Activated CD8-positive, alpha-beta T cell treated with anti-CD3 and anti-CD28 coated beads, Interleukin-2, amount 10 ng/mL, durations not matched to agents 7 days and 5 days (primary cell): Measurements from ENCODE around the gene TMEM198. TPM values are rescaled to one million over a fixed set of nuclear protein-coding genes. Genes with fewer than 3 reads are reported as not detected.
A peak's percentile ranks its signal among the peaks of the same experiment; 100 is the strongest.

Experiments
- ATAC-seq: fragments of 150-1000 bp; cut with Tn5 transposase; one replicate; pipeline ENCODE4 v1.10.0; 2021; ENCODE audit warnings: moderate library complexity
- CTCF ChIA-PET: fragments of 350-600 bp; sonication (Branson Sonifier 250); formaldehyde crosslinking; loops from one replicate; lab custom pipeline; 2021; ENCODE audit warnings: antibody characterized with exemption; lab: Charles Lee
- POLR2A ChIA-PET: fragments of 350-600 bp; sonication (Branson Sonifier 250); formaldehyde crosslinking; loops from one replicate; lab custom pipeline; 2021; ENCODE audit warnings: antibody characterized with exemption; lab: Charles Lee
- DNase-seq: peaks from one replicate; pipeline ENCODE4 v3.0.0-alpha.2; 2020
- H3K27ac Mint-ChIP-seq: one replicate; pipeline ENCODE4 v1.8.0; 2021; ENCODE audit warnings: mild to moderate bottlenecking, mixed read lengths
- H3K27me3 Mint-ChIP-seq: one replicate; pipeline ENCODE4 v1.8.0; 2021; ENCODE audit warnings: low read depth, mixed read lengths
- H3K36me3 Mint-ChIP-seq: one replicate; pipeline ENCODE4 v1.8.0; 2021; ENCODE audit warnings: low read depth, mixed read lengths
- H3K4me1 Mint-ChIP-seq: one replicate; pipeline ENCODE4 v1.8.0; 2021; ENCODE audit warnings: low read depth, mixed read lengths
- H3K4me3 Mint-ChIP-seq: one replicate; pipeline ENCODE4 v1.8.0; 2021; ENCODE audit warnings: mild to moderate bottlenecking, mixed read lengths
- H3K9me3 Mint-ChIP-seq: one replicate; pipeline ENCODE4 v1.8.0; 2022; ENCODE audit warnings: mixed read lengths; ENCODE audit not compliant: insufficient read depth
- total RNA-seq, 2 experiments: library from RNA; stranded (reverse); gene quantifications; one replicate each; pipeline ENCODE4 v1.2.3, GENCODE V29; 2021

The TMEM198 gene
- total RNA-seq, 2 experiments from 2014 or later, result 0.47 to 0.60 TPM

GRCh38 chr2:219539926-219540678, 3.7 kb upstream of the TMEM198 start:
- DNase-seq (no peak), ATAC-seq (no peak)
- peaks cover 11% of the 10 kb centered on the region for H3K27me3 Mint-ChIP-seq
- peaks cover 25% of the 10 kb centered on the region for H3K4me1 Mint-ChIP-seq
- H3K36me3 Mint-ChIP-seq, result peaks cover 3% of the 10 kb centered on the region
- H3K9me3 Mint-ChIP-seq, result no peaks in the 10 kb centered on the region
- CTCF ChIA-PET, result interaction anchor here (1.0 to 5.9 kb wide), 18 partner anchors 10 to 152 kb away, joined by 3 to 59 read pairs (median 6); partner anchors contain the start of genes DNPEP, GMPPA and STK11IP
- POLR2A ChIA-PET, result no interaction called here
- no peak overlapping the region for H3K27ac Mint-ChIP-seq
- no peak overlapping the region for H3K4me3 Mint-ChIP-seq

GRCh38 chr2:219540784-219541504, 2.9 kb upstream of the TMEM198 start:
- POLR2A ChIA-PET, result no interaction called here
- H3K27me3 Mint-ChIP-seq, result peaks cover 17% of the 10 kb centered on the region

GRCh38 chr2:219541611-219542180, 2.1 kb upstream of the TMEM198 start:
- ChIA-PET POLR2A (no interaction called here), CTCF (interaction anchor here (0.6 to 5.9 kb wide), 47 partner anchors 8 to 246 kb away, joined by 3 to 59 read pairs (median 4); partner anchors contain the start of genes DNPEP, GMPPA and STK11IP)
- peak overlapping the region; percentile 34 for H3K27ac Mint-ChIP-seq

More at GRCh38 chr2:219540784-219541504, 2.9 kb upstream of the TMEM198 start:
- H3K36me3 Mint-ChIP-seq, result peaks cover 3% of the 10 kb centered on the region
- CTCF ChIA-PET, result interaction anchor here (0.6 to 5.9 kb wide), 36 partner anchors 9 to 246 kb away, joined by 3 to 59 read pairs (median 4); partner anchors contain the start of genes DNPEP, GMPPA and STK11IP
- DNase-seq (no peak), ATAC-seq (no peak)
- no peaks in the 10 kb centered on the region for H3K9me3 Mint-ChIP-seq
- peak overlapping the region; percentile 46 for H3K4me3 Mint-ChIP-seq
- no peak overlapping the region for H3K27ac Mint-ChIP-seq
- peaks cover 25% of the 10 kb centered on the region for H3K4me1 Mint-ChIP-seq

GRCh38 chr2:219542931-219543595, 765 bp upstream of the TMEM198 start:
- Mint-ChIP-seq H3K9me3 (no peaks in the 10 kb centered on the region), H3K4me1 (peaks cover 25% of the 10 kb centered on the region), H3K27me3 (peaks cover 24% of the 10 kb centered on the region), H3K27ac (peak overlapping the region; percentile 63), H3K36me3 (peaks cover 3% of the 10 kb centered on the region), H3K4me3 (peak overlapping the region; percentile 73)
- POLR2A ChIA-PET, result interaction anchor here (0.8 kb wide), 1 partner anchor 54 kb away, joined by 4 read pairs; the partner anchor contains the start of gene STK11IP
- ATAC-seq, result peak; percentile 56
- DNase-seq, result peak; percentile 27
- CTCF ChIA-PET, result interaction anchor here (1.0 to 5.9 kb wide), 12 partner anchors 9 to 155 kb away, joined by 3 to 39 read pairs (median 6); partner anchors contain the start of genes DNPEP and STK11IP

More at GRCh38 chr2:219541611-219542180, 2.1 kb upstream of the TMEM198 start:
- Mint-ChIP-seq H3K4me3 (peak overlapping the region; percentile 46), H3K4me1 (peaks cover 25% of the 10 kb centered on the region), H3K9me3 (no peaks in the 10 kb centered on the region), H3K36me3 (peaks cover 3% of the 10 kb centered on the region), H3K27me3 (peaks cover 22% of the 10 kb centered on the region)
- peak; percentile 88 for DNase-seq
- ATAC-seq, result peak; percentile 62

GRCh38 chr2:219544567-219544966, 739 bp downstream of the TMEM198 start:
- peak overlapping the region; percentile 69 for H3K27ac Mint-ChIP-seq
- H3K4me3 Mint-ChIP-seq, result peak overlapping the region; percentile 69
- peaks cover 24% of the 10 kb centered on the region for H3K27me3 Mint-ChIP-seq
- ATAC-seq (no peak), DNase-seq (no peak)
- no peaks in the 10 kb centered on the region for H3K9me3 Mint-ChIP-seq
- CTCF ChIA-PET, result interaction anchor here (1.1 to 5.9 kb wide), 4 partner anchors 8 to 97 kb away, joined by 4 to 39 read pairs (median 14); no protein-coding TSS in a partner anchor
- no peaks in the 10 kb centered on the region for H3K36me3 Mint-ChIP-seq
- H3K4me1 Mint-ChIP-seq, result peaks cover 25% of the 10 kb centered on the region
- POLR2A ChIA-PET, result no interaction called here

- Mint-ChIP-seq H3K36me3 (no peaks in the 10 kb centered on the region), H3K27me3 (peaks cover 29% of the 10 kb centered on the region), H3K4me3 (no peak overlapping the region), H3K4me1 (peaks cover 25% of the 10 kb centered on the region), H3K27ac (no peak overlapping the region), H3K9me3 (no peaks in the 10 kb centered on the region)
- no peak for ATAC-seq
- CTCF ChIA-PET, result interaction anchor here (1.1 to 5.9 kb wide), 3 partner anchors 15 to 96 kb away, joined by 4 to 39 read pairs (median 21); no protein-coding TSS in a partner anchor
- POLR2A ChIA-PET, result no interaction called here
- DNase-seq, result no peak
These were observed 1.6 kb downstream of the TMEM198 start for GRCh38 chr2:219545295-219545942.

- POLR2A ChIA-PET, result no interaction called here
- Mint-ChIP-seq H3K4me3 (no peak overlapping the region), H3K4me1 (peaks cover 26% of the 10 kb centered on the region), H3K9me3 (no peaks in the 10 kb centered on the region), H3K36me3 (no peaks in the 10 kb centered on the region), H3K27me3 (peaks cover 34% of the 10 kb centered on the region), H3K27ac (no peak overlapping the region)
- DNase-seq, result no peak
- no peak for ATAC-seq
- CTCF ChIA-PET, result interaction anchor here (5.9 kb wide), 1 partner anchor 20 kb away, joined by 39 read pairs; no protein-coding TSS in a partner anchor
These were observed 2.1 kb downstream of the TMEM198 start for GRCh38 chr2:219545943-219546352.

GRCh38 chr2:219547621-219548020, 3.8 kb downstream of the TMEM198 start:
- CTCF ChIA-PET, result interaction anchor here (3.3 kb wide), 1 partner anchor 12 kb away, joined by 17 read pairs; no protein-coding TSS in a partner anchor

GRCh38 chr2:219548990-219549389, 5.2 kb downstream of the TMEM198 start:
- ATAC-seq (no peak), DNase-seq (no peak)
- ChIA-PET CTCF (interaction anchor here (1.3 to 3.3 kb wide), 2 partner anchors 8 to 11 kb away, joined by 5 to 17 read pairs; no protein-coding TSS in a partner anchor), POLR2A (no interaction called here)
- no peak overlapping the region for H3K27ac Mint-ChIP-seq
- no peaks in the 10 kb centered on the region for H3K9me3 Mint-ChIP-seq
- H3K4me3 Mint-ChIP-seq, result no peak overlapping the region
- H3K36me3 Mint-ChIP-seq, result no peaks in the 10 kb centered on the region
- H3K4me1 Mint-ChIP-seq, result peaks cover 15% of the 10 kb centered on the region
- H3K27me3 Mint-ChIP-seq, result peaks cover 52% of the 10 kb centered on the region

More at GRCh38 chr2:219547621-219548020, 3.8 kb downstream of the TMEM198 start:
- Mint-ChIP-seq H3K4me3 (no peak overlapping the region), H3K36me3 (no peaks in the 10 kb centered on the region), H3K27ac (no peak overlapping the region), H3K4me1 (peaks cover 18% of the 10 kb centered on the region), H3K27me3 (peaks cover 44% of the 10 kb centered on the region), H3K9me3 (no peaks in the 10 kb centered on the region)
- ATAC-seq, result no peak
- POLR2A ChIA-PET, result no interaction called here
- no peak for DNase-seq

- H3K36me3 Mint-ChIP-seq, result no peaks in the 10 kb centered on the region
- CTCF ChIA-PET, result interaction anchor here (1.3 to 3.3 kb wide), 2 partner anchors 8 to 10 kb away, joined by 5 to 17 read pairs; no protein-coding TSS in a partner anchor
These were observed 5.8 kb downstream of the TMEM198 start for GRCh38 chr2:219549619-219550018.

More at GRCh38 chr2:219549619-219550018, 5.8 kb downstream of the TMEM198 start:
- peaks cover 10% of the 10 kb centered on the region for H3K4me1 Mint-ChIP-seq
- no peak overlapping the region for H3K27ac Mint-ChIP-seq
- no peak overlapping the region for H3K4me3 Mint-ChIP-seq
- peaks cover 48% of the 10 kb centered on the region for H3K27me3 Mint-ChIP-seq
- no peaks in the 10 kb centered on the region for H3K9me3 Mint-ChIP-seq
- ATAC-seq (no peak), DNase-seq (no peak)
- POLR2A ChIA-PET, result no interaction called here
